C4-2B (cell line): ENCODE measurements around the gene DSCAML1.

ENCODE experiments used
- H3K27ac ChIP-seq: fragments of 450-650 bp; 2 replicates; pipeline ENCODE4 v1.5.1; 2017
- ZFX ChIP-seq: fragments of 450-650 bp; IDR thresholded peaks from 2 replicates; pipeline ENCODE4 v1.6.1; 2017
- TF ChIP-seq, protein P1 (sequence below): fragments of 450-650 bp; conservative IDR thresholded peaks from 2 replicates; pipeline ENCODE4 v1.5.1; 2017; ENCODE audit warnings: mild to moderate bottlenecking

DSCAML1 gene

DNA sequence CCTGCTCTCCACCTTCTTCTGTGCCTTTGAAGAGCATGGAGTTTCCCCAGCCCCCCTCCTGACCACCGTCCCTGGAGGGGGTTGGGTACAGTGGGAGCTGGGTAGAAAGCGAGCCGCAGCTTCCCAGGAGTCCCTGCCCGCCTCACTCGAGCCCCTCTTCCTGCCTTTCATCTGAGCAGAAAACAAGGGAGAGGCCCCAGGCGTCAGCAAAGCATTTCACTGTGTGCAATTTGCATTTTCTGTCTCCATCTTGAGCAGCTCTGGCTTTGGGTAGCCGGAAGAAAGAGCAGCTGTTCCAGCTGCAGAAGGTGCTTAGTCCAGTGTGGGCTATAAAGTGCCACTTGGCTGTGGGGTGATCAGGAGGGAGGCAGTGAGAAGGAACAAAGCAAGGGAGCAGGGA, 239.7 kb downstream of the DSCAML1 start:
- H3K27ac ChIP-seq: no peak overlapping the region
- TF ChIP-seq, protein P1, sequence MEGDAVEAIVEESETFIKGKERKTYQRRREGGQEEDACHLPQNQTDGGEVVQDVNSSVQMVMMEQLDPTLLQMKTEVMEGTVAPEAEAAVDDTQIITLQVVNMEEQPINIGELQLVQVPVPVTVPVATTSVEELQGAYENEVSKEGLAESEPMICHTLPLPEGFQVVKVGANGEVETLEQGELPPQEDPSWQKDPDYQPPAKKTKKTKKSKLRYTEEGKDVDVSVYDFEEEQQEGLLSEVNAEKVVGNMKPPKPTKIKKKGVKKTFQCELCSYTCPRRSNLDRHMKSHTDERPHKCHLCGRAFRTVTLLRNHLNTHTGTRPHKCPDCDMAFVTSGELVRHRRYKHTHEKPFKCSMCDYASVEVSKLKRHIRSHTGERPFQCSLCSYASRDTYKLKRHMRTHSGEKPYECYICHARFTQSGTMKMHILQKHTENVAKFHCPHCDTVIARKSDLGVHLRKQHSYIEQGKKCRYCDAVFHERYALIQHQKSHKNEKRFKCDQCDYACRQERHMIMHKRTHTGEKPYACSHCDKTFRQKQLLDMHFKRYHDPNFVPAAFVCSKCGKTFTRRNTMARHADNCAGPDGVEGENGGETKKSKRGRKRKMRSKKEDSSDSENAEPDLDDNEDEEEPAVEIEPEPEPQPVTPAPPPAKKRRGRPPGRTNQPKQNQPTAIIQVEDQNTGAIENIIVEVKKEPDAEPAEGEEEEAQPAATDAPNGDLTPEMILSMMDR: no peak
- no peak for TF ChIP-seq ZFX

- no peak overlapping the region for H3K27ac ChIP-seq
- TF ChIP-seq ZFX: no peak
- TF ChIP-seq, protein P1: no peak
These were observed 242.2 kb downstream of the DSCAML1 start for GRCh38 chr11:117554601-117555333.

DNA sequence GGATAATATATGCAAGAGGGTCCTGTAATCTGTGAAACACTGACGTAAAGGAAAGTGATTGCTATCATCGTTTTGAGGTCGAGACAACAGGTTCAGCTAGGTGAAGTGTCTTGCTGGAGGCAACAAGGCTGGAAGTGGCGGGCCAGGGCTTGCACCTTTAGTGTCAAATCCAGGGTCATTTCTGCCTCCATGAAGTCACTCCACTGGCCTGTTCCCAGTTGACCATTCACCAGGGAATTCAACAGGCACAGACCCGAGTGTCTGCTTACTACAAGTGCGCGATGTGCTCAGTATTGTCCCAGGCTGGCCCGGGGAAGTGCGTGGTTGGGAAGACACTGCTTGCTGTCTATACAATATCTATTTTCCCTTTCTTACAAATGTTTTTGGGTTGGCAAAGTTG, 244.4 kb downstream of the DSCAML1 start:
- H3K27ac ChIP-seq: no peak overlapping the region
- TF ChIP-seq ZFX: no peak
- TF ChIP-seq, protein P1: no peak

- no peak overlapping the region for H3K27ac ChIP-seq
These were observed 245.2 kb downstream of the DSCAML1 start for GRCh38 chr11:117551761-117552343.

GRCh38 chr11:117550466-117550865, 246.6 kb downstream of the DSCAML1 start:
- TF ChIP-seq, protein P1: no peak
- no peak for TF ChIP-seq ZFX
- no peak overlapping the region for H3K27ac ChIP-seq

More at GRCh38 chr11:117551761-117552343, 245.2 kb downstream of the DSCAML1 start:
- TF ChIP-seq ZFX: no peak
- TF ChIP-seq, protein P1: no peak

- no peak overlapping the region for H3K27ac ChIP-seq
- TF ChIP-seq, protein P1: no peak
- no peak for TF ChIP-seq ZFX
These were observed 247.6 kb downstream of the DSCAML1 start for GRCh38 chr11:117549417-117549816.

- TF ChIP-seq, protein P1: no peak
- no peak for TF ChIP-seq ZFX
- no peak overlapping the region for H3K27ac ChIP-seq
These were observed 248.1 kb downstream of the DSCAML1 start for GRCh38 chr11:117548876-117549275.
